Measurements from ENCODE around the gene PEX26. TPM values are rescaled to one million over a fixed set of nuclear protein-coding genes. Genes with fewer than 3 reads are reported as not detected.
"Not testable (repeated sequence)": the region's sequence is repeated elsewhere in the genome, so short reads cannot be mapped to it uniquely, and the experiment has no call there.

PEX26 gene
- total RNA-seq, 2 experiments from 2014 or later: 57.8 to 59.7 TPM

DNA sequence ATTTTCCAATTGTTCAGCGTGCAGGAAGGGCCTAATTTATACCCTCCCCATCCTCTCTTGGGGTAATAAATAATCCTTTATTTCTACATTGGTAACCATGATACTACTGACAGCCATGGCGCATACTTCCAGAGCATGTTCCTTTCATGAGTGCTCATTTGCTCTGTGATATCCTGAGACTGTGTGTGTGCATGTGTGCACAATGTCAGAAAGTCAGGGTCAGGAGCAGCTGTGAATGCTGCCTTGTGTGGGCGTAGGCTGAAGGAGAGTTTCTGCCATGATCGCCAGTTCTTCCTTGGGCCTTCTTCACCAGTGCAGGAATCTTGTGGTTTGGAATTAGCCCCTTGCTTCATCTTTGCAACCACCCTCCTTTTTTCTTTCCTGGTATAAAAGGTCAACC lies 43.1 kb downstream of the PEX26 start:
- ATAC-seq: no peak
- Mint-ChIP-seq H3K27me3 (no peaks in the 10 kb centered on the region), H3K4me3 (no peak overlapping the region), H3K9me3 (no peaks in the 10 kb centered on the region), H3K4me1 (ENCODE audit: low read depth) (peaks cover 13% of the 10 kb centered on the region), H3K27ac (no peak overlapping the region), H3K36me3 (ENCODE audit: low read depth) (no peaks in the 10 kb centered on the region)
- ChIA-PET POLR2A (interaction anchor here (0.6 kb wide), 1 partner anchor 45 kb away, joined by 3 read pairs; no protein-coding TSS in a partner anchor), CTCF (no interaction called here)
- no peak for DNase-seq
- intact Hi-C loops (cut with micrococcal nuclease): no loop called here
- TF ChIP-seq, protein P1, sequence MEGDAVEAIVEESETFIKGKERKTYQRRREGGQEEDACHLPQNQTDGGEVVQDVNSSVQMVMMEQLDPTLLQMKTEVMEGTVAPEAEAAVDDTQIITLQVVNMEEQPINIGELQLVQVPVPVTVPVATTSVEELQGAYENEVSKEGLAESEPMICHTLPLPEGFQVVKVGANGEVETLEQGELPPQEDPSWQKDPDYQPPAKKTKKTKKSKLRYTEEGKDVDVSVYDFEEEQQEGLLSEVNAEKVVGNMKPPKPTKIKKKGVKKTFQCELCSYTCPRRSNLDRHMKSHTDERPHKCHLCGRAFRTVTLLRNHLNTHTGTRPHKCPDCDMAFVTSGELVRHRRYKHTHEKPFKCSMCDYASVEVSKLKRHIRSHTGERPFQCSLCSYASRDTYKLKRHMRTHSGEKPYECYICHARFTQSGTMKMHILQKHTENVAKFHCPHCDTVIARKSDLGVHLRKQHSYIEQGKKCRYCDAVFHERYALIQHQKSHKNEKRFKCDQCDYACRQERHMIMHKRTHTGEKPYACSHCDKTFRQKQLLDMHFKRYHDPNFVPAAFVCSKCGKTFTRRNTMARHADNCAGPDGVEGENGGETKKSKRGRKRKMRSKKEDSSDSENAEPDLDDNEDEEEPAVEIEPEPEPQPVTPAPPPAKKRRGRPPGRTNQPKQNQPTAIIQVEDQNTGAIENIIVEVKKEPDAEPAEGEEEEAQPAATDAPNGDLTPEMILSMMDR (IDR thresholded peaks at IDR 0.05): no peak

GRCh38 chr22:18121506-18121905 lies 43.7 kb downstream of the PEX26 start:
- ATAC-seq (no peak), DNase-seq (no peak)
- H3K27me3 Mint-ChIP-seq: no peaks in the 10 kb centered on the region
- TF ChIP-seq, protein P1 (IDR thresholded peaks at IDR 0.05): no peak
- intact Hi-C loops (cut with micrococcal nuclease): no loop called here
- ChIA-PET CTCF (no interaction called here), POLR2A (interaction anchor here (0.5 to 0.6 kb wide), 2 partner anchors 29 to 46 kb away, joined by 3 to 4 read pairs; no protein-coding TSS in a partner anchor)
- H3K4me3 Mint-ChIP-seq: no peak overlapping the region
- H3K27ac Mint-ChIP-seq: no peak overlapping the region
- peaks cover 13% of the 10 kb centered on the region for H3K4me1 Mint-ChIP-seq (ENCODE audit: low read depth)
- H3K36me3 Mint-ChIP-seq (ENCODE audit: low read depth): peaks cover under 1% of the 10 kb centered on the region
- no peaks in the 10 kb centered on the region for H3K9me3 Mint-ChIP-seq

DNA sequence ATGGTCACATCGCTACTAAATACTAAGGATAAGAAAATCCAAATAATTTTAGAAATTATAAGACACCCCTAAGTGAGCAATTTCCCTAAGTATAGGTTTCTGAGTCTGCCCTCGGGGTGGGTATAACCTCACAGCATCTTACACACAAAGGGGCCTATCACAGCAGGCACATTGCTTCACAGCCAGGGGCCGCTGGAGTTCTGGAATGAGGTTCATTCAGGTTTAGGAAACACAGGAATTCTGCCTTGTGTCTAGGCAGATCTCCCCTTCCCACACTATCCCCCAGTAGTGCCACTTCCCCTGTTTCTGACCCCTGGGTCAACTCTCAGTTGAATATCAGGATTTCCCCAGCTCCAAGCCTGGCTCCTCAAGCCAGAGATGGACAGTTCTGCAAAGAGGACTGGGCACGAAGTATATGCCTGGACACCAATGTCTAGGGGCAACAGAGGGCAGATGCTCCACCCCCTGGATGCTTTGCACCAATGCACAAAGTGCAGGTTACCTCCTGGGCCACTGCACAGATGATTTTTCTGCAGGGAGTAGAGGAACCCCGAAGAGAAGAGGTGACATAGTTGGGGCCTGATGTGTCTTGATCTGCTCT lies 44.3 kb downstream of the PEX26 start:
- H3K27ac Mint-ChIP-seq: no peak overlapping the region
- POLR2A ChIA-PET: interaction anchor here (0.5 kb wide), 1 partner anchor 30 kb away, joined by 4 read pairs; no protein-coding TSS in a partner anchor
- intact Hi-C loops (cut with micrococcal nuclease): no loop called here
- peaks cover 13% of the 10 kb centered on the region for H3K4me1 Mint-ChIP-seq (ENCODE audit: low read depth)
- DNase-seq (no peak), ATAC-seq (no peak)
- H3K36me3 Mint-ChIP-seq (ENCODE audit: low read depth): peaks cover 5% of the 10 kb centered on the region
- CTCF ChIA-PET: no interaction called here
- H3K27me3 Mint-ChIP-seq: no peaks in the 10 kb centered on the region
- H3K4me3 Mint-ChIP-seq: no peak overlapping the region
- H3K9me3 Mint-ChIP-seq: no peaks in the 10 kb centered on the region
- TF ChIP-seq, protein P1 (IDR thresholded peaks at IDR 0.05): no peak

- CTCF ChIA-PET: not testable (repeated sequence)
These were observed 45.8 kb downstream of the PEX26 start for GRCh38 chr22:18123476-18124025.

DNA sequence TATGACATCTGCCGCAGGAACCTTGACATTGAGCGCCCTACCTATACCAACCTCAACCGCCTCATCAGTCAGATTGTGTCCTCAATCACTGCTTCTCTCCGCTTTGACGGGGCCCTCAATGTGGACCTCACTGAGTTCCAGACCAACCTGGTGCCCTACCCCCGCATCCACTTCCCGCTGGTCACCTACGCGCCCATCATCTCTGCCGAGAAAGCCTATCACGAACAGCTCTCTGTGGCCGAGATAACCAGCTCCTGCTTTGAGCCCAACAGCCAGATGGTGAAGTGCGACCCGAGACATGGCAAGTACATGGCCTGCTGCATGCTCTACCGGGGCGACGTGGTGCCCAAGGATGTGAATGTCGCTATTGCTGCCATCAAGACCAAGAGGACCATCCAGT lies 48.8 kb downstream of the PEX26 start:
- Mint-ChIP-seq H3K4me1 (ENCODE audit: low read depth) (no peaks in the 10 kb centered on the region), H3K27ac (no peak overlapping the region), H3K9me3 (no peaks in the 10 kb centered on the region), H3K4me3 (no peak overlapping the region), H3K27me3 (no peaks in the 10 kb centered on the region), H3K36me3 (ENCODE audit: low read depth) (peaks cover 5% of the 10 kb centered on the region)
- ChIA-PET POLR2A (no interaction called here), CTCF (interaction anchor here (0.7 kb wide), 1 partner anchor 12 kb away, joined by 3 read pairs; no protein-coding TSS in a partner anchor)
- DNase-seq (no peak), ATAC-seq (no peak)
- intact Hi-C loops (cut with micrococcal nuclease): no loop called here
- TF ChIP-seq, protein P1 (IDR thresholded peaks at IDR 0.05): no peak

More at GRCh38 chr22:18123476-18124025, 45.8 kb downstream of the PEX26 start:
- DNase-seq; H3K4me3 Mint-ChIP-seq; H3K36me3 Mint-ChIP-seq (ENCODE audit: low read depth); intact Hi-C loops (cut with micrococcal nuclease); H3K27me3 Mint-ChIP-seq; POLR2A ChIA-PET; H3K9me3 Mint-ChIP-seq; ATAC-seq; H3K27ac Mint-ChIP-seq: not testable (repeated sequence)
- peaks cover 13% of the 10 kb centered on the region for H3K4me1 Mint-ChIP-seq (ENCODE audit: low read depth)

All from activated CD8-positive, alpha-beta T cell treated with anti-CD3 and anti-CD28 coated beads for 36 hours (primary cell).